ENCODE data around the gene TMEM140.

DNA sequence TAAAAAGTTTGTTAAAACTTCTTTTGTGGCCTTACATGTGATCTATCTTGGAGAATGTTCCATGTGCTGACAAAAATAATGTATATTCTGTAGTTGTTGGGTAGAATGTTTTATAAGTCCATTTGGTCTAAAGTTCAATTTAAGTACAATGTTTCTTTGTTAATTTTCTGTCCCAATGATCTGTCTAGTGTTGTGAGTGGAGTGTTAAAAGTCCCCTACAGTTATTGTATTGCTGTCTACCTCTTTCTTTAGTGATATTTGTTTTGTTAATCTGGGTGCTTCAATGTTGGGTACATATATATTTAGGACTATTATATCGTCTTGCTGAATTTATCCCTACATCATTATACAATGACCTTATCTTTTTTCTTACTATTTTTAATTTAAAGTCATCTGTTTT lies 6.9 kb downstream of the TMEM140 start:
- no peak for TF ChIP-seq POLR2AphosphoS5 (IDR thresholded peaks at IDR 0.05; ENCODE audit: low read depth, low read length)
- no peak for TF ChIP-seq POLR2A (IDR thresholded peaks at IDR 0.05; ENCODE audit: low read depth, low read length)
- no peak for TF ChIP-seq TAF1 (IDR thresholded peaks at IDR 0.05; ENCODE audit: borderline replicate concordance, low read depth, low read length)
